Stimulated activated CD8-positive, alpha-beta memory T cell treated with anti-CD3 and anti-CD28 coated beads, Interleukin-15, amount 100 ng/mL, for 24 hours (primary cell): ENCODE data around the gene NFAT5.
"Not testable (repeated sequence)": the region's sequence is repeated elsewhere in the genome, so short reads cannot be mapped to it uniquely, and the experiment has no call there.

Experiments used
- DNase-seq: peaks from one replicate; pipeline ENCODE4 v3.0.0-alpha.2; 2020; ENCODE audit warnings: low read depth

Gene NFAT5

DNA sequence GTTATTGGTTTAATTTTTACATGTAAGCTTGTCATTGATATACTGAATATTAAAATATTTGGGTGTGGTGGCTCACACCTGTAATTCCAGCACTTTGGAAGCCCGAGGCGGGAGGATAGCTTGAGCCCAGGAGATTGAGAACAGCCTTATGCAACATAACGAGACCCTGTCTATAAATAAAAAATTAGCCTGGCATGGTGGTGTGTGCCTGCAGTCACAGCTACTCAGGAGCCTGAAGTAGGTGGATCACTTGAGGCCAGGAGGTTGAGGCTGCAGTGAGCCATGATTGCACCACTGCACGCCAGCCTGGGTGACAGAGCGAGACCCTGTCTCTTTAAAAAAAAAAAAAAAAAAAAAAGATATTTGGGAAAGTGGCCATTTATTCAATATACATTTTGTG, 32.3 kb downstream of the NFAT5 start:
- DNase-seq, result no peak

DNA sequence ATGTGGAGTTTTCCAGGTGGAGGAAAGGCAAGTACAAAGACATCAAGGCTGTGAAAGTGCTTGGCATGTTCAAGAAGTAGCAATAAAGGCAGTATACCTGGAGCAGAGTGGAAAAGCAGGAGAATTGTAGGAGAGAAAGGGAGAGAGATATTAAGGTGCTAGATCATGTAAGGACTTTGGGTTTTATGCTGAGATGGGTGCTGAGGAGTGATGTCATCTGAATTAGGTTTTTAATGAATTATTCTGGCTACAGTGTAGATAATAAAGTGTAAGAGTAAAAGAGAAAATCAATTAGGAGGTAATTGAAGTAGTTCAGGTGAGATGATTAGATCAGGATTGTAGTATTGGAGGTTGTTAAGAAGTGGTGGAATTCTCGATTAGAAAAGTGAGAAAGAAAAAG, 34.0 kb downstream of the NFAT5 start:
- DNase-seq, result no peak

DNA sequence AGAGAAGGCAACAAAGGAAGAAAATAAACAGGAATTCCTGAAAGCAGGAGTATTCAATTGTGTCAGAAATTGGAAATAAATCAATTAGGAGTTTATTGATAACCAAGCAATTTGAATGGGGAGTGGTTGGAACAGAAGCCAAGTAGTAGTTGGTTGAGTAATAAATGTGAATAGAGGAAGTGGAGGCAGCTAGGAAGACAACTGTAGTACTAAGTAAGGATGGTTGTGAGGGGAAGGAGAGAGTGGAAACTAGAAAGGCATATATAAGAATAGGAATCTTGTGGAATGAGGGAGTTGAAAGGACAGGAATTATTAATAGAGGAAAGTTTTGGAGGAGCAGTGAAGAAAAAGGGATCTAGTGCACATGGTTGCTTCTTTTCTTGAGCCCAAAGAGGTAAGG, 34.4 kb downstream of the NFAT5 start:
- DNase-seq, result no peak

DNA sequence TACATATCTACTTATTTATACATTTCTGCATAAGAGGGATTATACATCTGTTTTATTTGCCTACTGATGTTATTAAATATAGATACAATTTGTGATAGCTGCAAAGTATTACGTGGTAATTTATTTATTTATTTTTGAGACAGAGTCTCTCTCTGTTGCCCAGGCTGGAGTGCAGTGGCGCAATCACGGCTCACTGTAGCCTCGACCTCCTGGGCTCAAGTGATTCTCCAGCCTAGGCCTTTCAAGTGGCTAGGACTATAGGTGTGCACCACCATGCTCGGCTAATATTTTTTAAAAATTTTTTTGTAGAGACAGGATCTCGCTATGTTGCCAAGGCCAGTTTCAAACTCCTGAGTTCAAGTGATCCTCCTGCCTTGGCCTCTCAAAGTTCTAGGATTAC, 35.5 kb downstream of the NFAT5 start:
- DNase-seq, result no peak

DNA sequence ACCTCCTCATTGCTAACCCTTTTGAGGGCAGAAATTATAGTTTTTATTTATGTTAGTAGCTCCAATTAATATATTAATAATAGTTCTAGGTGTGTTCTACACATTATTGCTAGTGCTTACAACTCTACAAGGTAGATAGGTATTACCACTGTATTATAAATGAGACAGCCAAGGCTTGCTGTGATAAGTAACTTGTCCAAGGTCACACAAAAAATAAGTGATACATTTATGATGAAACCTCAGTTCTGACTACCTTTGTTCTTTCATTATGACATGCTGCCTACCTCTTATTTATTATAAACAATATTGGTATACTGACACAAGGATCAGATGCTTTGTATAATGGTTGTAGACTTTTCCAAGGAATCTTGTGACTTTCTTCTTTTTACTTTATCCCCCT, 41.2 kb downstream of the NFAT5 start:
- no peak for DNase-seq

DNA sequence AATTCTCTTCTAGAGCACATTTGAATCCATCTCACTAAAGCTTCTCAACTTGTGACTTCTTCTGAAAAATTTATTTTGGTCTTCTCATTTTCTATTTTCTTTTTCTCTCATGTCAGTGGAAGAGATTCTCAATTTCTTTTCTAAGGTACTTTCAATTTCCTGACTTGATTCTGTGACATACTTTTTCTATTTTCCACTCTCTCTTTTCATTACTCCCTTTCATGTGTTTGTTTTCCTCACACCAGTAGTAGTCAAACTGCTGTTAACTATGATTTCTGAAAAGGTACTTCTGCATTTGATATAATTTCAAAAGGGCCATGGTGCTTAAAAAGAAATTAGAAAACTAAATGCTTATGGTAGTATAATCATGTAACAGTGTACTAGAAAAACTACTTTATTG, 41.9 kb downstream of the NFAT5 start:
- DNase-seq, result no peak

DNA sequence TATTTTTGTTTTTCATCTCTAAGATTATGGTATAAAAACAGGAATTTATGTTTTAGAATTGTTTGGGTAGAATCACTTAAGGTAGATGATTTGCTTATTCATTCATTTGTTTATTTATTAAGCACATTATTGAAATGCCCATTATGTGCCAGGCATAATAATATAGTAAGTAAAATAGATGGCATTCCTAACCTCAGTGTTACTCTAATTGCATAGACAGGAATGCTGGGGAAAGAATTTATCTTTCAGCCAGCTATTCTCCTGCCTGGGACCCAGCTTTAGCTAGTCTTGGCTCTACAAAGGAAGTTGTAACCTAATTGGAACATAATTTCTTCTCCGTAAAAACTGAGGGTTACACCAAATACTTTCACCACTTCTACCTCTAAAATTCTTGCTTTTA, 44.6 kb downstream of the NFAT5 start:
- DNase-seq, result no peak

DNA sequence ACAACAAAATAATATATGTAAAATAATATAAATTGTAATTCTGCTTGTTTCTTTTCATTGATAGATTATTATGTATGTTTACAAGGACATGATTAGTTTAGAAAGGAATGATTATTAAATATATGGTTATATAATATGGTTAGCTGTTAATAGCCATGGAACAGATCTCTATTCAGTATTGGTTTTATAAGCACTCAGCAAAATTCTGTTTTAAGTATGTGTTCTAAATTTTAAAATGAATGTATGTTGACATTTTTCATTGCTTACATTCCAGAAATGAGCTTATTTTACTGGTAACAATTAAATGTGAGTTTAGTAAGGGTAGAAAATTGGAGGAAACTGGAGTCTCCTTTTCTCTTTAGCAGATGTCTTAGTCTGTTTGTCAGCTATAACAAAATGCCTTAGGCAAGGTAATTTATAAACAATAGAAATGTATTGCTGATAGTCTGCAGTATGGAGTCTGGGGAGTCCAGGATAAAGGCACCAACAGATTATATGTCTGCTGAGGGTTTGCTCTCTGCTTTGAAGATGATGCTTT, 45.4 kb downstream of the NFAT5 start:
- no peak for DNase-seq

DNA sequence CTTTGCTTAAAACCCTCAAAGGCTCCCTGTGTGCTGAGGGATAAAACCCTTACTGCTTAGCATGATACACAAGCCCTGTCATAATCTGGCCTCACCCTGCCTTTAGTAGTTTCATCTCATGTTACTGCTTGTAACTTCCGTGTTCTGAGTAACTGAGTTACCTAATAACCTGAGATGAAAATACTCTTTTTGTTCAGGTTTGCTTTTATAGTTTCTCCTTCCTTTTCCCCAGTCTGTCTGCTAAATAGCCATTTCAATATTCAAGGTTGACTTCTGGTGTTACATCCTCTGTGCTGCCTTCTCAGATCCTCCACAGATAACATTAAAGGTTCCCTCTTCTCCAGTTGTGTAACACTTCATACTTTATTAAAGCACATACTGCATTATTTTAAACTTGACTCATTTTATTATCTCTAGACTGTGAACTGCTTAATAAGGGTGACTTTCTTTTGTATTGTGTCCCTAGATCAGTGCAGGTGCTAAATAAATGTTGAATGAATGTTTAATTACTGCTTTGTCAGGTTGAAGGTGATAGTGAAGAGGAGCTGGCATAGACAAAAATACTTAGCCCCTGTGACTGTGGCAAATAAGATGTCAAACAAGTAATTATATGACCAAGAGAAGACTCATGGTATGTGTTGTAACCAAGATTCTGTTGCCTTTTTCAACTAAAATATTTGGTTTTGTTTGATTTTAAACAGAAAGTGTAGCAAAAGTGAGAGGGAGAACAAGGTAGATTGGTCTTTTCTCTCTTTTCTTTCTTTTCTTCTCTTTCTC, 47.8 kb downstream of the NFAT5 start:
- DNase-seq, result no peak

DNA sequence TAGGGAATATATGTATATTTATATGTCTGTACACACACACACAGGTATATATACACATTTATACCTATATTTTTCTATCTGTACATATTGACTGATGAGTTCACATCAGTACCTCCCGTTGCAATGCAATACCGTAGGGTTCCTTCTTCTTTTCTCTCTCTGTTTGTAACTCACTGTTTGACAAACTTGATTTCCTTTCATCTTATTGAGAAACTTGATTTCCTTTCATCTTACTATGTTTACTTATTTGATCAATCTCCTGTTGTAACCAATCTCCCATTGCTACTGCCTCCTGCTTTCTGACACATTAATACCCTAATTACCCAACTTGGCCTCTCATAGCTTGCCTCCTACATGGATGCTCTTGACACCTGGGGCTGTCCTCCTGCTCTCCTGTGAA, 49.8 kb downstream of the NFAT5 start:
- no peak for DNase-seq

DNA sequence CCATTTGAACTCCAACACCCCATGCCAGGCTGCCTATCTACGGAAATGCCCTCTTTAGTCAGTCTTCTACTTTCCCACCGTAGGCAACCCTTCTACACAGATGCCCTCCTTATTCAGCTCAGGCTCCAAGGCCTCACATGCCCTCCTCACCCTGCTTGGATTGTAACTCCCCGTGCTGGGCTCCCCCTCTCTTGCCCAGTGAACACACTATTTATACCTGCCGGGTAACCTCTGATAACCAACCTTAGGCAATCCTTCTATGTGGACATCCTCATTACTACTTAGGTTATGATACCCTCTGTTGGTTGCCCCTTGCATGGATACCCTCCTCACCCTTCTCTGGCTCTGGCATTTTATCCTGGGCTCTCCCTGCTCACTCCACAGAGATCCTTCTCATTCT, 50.3 kb downstream of the NFAT5 start:
- no peak for DNase-seq

DNA sequence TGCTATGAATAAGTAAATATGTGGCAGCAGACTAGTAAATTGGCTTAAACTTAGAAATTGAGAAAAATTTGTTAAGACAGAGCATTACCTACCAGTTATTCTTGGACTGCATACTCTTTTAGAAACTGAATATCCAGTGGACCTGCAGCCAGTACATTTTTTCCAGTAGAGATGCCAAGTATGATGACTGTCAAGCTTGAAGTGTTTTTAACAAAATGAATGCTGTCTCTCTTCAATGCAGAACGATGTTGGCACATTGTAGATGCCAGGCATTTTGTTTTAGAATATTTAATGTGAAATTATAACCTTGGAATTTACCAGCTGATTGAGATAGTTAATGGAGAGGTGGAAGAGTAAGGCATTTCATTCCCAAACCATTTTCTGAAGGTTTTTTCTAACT, 52.5 kb downstream of the NFAT5 start:
- DNase-seq, result no peak

DNA sequence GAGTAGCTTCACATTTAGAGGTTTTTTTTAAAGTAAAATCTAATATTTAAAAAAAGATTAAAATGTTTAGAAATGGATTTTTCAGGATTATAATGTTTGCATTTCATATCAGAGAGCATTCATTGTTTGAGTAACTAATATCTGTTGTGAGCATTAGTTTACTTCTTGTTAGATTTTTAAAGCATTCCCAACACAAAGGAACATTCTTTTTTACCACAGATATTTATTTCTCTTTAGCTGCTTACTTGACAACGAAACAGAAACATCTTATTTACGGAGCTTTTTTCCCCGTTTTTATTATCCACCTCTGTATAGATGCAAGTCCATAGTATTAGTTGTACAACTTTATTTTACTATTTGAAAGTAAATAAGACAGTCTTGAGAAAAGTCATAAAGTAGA, 53.0 kb downstream of the NFAT5 start:
- DNase-seq, result no peak

DNA sequence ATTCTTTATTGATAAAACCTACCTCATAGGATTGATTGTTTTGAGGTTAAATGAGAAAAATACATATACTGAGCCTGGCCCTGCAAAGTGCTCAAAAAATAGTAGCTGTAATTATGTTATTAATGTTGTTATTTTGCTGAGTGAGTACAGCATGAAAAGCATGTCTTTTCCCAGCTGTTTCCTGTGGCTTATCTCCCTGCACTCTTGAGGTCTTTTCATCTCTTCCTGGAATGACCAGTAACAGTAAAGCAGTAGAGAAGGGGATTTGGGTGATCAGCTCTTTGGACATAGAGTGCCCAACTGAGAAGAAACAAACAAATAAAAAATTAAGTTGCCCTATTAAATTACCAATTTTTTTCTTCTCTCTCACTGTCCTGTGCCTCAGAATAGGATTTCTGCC, 53.7 kb downstream of the NFAT5 start:
- no peak for DNase-seq

DNA sequence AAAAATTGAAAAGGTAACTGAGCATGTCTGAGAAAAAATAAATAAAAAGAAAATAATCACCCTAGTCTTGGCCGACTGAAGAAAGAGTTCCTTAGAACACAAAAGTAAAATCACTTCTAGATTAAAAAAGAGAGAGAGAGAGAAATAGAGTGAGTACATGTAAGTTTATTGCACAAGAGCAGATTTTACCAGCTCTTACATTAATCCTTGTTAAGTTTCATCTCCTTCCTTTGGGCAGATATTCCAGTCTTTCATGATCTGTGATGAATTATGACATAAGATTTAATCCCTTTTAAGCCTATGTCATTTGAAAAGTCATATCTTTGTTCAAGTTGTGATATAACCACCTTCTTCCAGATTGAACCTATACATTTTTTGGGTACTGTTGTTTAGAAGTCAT, 54.8 kb downstream of the NFAT5 start:
- DNase-seq, result no peak

DNA sequence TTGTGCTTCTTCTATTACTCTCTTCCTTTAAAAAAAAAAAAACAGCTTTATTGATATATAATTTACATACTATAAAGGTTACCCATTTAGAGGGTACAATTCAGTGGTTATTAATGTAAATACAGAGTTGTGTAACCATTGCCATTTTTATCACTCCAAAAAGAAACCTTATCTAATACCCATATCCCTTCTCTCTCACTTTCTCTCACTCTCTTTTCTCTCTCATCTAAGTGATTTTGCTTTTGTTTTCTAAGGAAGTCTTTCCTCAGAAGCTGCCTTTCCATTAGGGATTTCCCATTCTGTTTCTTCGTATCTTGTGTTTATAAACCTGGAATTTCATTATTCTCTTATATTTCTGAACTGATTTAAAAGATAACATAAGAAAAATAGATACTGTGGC, 55.5 kb downstream of the NFAT5 start:
- no peak for DNase-seq

DNA sequence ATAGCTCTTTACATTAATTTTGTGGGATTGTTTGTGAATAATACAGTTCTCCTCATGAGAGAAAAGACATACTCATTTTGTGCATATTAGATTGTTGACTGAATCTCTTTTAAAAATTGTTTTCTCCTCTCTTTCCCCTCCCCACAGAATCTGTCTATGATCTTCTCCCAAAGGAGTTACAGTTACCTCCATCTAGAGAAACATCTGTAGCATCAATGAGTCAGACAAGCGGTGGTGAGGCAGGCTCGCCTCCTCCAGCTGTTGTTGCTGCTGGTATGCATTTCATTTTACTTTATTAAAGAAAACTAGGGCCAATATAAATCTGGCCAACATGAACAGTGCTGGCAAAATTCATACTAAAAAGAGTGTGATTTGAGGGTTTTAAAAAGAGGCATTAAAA, 60.5 kb downstream of the NFAT5 start:
- DNase-seq, result no peak

DNA sequence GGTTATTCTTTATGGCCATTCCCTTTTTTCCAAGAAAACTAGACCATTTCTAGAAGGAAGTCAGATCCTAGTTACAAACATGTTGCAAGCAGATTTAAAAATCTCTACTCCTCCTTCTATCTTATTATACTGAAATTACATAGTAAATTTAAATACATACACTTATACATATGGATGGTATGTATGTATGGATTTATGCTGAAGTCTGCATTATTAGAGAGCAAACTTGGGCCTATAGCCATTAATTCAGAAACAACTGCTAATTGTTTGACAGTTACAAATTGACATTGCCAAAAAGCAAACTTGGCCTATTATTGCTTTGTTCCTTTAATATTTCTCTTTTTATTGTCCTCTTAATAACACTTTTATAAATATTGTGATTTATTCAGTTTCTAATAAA, 67.1 kb downstream of the NFAT5 start:
- DNase-seq, result no peak

DNA sequence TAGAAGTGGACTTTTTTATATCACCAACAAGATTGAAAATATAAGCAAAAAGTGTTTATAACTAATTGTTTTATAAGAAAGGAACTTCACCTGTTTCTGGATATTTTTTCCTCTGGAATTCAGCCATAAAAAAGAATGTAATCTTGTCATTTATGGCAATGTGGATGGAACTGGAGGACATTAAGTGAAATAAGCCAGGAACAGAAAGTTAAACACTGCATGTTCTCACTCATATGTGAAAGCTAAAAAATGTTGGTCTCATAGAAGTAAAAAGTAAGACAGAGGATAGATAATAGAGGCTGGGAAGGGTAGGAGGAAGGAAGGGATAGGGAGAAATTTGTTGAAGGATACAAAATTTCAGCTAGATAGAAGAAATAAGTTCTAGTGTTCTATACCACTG, 67.6 kb downstream of the NFAT5 start:
- no peak for DNase-seq

DNA sequence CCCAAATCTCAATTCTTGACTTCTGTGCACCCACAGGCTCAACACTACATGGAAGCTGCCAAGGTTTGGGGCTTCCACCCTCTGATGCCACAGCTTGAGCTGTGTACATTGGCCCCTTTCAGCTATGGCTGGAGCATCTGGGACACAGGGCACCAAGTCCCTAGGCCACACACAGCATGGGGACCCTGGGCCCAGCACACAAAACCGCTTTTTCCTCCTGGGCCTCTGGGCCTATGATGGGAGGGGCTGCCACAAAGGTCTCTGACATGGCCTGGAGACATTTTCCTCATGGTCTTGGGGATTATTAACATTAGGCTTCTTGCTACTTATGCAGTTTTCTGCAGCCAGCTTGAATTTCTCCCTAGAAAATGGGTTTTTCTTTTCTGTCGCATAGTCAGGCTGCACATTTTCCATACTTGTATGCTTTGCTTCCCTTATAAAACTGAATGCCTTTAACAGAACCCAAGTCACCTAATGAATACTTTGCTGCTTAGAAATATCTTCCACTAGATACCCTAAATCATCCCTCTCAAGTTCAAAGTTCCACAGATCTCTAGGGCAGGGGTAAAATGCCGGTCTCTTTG, 70.9 kb downstream of the NFAT5 start:
- not testable (repeated sequence) for DNase-seq

DNA sequence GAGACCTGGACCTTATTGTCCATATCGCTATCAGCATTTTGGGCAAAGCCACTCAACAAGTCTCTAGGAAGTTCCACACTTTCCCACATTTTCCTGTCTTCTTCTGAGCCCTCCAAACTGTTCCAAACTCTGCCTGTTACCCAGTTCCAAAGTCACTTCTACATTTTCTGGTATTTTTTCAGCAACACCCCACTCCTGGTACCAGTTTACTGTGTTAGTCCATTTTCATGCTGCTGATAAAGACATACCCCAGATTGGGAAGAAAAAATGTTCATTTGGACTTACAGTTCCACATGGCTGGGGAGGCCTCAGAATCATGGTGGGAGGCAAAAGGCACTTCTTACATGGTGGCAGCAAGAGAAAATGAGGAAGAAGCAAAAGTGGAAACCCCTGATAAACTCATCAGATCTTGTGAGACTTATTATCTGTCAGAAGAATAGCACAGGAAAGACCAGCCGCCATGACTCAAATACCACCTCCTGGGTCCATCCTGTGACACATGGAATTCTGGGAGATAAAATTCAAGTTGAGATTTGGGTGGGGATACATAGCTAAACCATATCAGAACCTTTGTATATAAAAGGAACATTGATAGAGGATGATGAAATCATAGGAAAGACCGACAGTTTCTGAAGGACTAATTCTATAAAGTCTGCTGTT, 71.6 kb downstream of the NFAT5 start:
- DNase-seq, result not testable (repeated sequence)

DNA sequence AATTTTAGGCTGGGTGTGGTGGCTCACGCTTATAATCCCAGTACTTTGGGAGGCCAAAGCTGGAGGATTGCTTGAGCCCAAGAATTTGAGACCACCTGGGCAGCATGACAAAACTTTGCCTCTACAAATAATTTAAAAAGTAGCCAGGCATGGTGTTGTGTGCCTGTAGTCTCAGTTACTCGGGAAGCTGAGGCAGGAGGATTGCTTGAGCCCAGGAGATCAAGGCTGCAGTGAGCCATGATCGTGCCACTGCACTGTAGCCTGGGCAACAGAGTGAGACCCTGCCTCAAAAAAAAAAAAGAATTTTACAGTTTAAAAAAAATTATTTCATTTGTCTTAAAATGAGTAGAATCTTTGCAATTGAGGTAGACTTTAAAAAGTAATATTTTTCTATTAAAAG, 78.2 kb downstream of the NFAT5 start:
- DNase-seq, result not testable (repeated sequence)

DNA sequence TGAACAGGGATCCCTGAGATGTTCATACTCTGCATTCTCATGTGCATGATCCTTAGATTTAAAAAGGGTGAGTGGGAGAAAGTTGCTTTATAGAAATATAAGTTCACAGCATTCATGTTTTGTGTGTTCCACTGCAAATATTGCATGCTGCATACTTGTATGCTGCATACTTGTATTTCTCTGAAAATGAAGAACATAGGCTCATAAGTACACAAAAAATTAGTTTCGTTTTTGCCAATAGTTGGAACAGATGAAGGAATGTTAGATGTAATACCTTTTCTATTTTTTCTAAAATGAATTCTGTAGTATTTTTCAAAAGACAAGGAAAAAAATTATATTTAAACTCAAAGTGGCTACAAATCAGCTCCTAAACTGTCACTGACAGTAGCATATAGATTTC, 79.0 kb downstream of the NFAT5 start:
- DNase-seq, result no peak
